GM20000 (cell line): ENCODE results near the gene PACC1.

Experiments
- DNase-seq: peaks from one replicate; pipeline ENCODE4 v3.0.0; 2012; ENCODE audit warnings: low spot score
- TF ChIP-seq, protein P1 (sequence below): IDR thresholded peaks from 2 replicates; pipeline ENCODE4 v1.5.1; 2012; ENCODE audit warnings: mild to moderate bottlenecking, control low read depth; ENCODE audit errors: extremely low read depth, missing control alignments

The PACC1 gene

DNA sequence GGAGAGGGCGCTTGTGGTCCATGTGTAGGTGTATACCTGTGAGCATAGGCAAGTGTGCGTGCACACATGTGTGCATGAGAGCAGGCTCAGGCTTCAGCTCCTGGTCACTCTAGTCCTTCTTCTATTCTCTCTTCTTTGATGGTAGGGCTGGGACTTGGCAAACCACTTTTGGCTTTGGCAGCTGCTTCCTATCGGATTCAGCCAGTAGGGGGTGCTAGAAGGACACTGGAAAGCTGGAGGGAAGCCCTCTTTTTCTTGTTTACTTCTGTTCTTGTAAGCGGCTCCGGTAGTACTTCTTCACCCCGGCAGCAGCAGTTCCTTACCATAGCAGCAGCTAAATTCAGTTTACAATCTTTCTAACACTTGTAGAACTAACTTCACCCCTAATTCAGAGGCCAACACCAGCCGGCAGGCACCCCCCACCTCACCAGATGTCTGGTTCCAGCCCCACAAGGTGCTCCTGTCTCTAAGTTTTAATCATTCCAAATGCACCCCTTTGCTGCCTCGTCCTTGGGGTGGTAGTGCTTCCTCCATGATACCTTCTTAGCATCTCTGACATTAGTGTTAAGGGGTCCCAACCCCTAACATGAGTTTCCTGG lies 43.2 kb upstream of the PACC1 start:
- peak; percentile 66 for DNase-seq
- TF ChIP-seq, protein P1, sequence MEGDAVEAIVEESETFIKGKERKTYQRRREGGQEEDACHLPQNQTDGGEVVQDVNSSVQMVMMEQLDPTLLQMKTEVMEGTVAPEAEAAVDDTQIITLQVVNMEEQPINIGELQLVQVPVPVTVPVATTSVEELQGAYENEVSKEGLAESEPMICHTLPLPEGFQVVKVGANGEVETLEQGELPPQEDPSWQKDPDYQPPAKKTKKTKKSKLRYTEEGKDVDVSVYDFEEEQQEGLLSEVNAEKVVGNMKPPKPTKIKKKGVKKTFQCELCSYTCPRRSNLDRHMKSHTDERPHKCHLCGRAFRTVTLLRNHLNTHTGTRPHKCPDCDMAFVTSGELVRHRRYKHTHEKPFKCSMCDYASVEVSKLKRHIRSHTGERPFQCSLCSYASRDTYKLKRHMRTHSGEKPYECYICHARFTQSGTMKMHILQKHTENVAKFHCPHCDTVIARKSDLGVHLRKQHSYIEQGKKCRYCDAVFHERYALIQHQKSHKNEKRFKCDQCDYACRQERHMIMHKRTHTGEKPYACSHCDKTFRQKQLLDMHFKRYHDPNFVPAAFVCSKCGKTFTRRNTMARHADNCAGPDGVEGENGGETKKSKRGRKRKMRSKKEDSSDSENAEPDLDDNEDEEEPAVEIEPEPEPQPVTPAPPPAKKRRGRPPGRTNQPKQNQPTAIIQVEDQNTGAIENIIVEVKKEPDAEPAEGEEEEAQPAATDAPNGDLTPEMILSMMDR, result peak; percentile 85

DNA sequence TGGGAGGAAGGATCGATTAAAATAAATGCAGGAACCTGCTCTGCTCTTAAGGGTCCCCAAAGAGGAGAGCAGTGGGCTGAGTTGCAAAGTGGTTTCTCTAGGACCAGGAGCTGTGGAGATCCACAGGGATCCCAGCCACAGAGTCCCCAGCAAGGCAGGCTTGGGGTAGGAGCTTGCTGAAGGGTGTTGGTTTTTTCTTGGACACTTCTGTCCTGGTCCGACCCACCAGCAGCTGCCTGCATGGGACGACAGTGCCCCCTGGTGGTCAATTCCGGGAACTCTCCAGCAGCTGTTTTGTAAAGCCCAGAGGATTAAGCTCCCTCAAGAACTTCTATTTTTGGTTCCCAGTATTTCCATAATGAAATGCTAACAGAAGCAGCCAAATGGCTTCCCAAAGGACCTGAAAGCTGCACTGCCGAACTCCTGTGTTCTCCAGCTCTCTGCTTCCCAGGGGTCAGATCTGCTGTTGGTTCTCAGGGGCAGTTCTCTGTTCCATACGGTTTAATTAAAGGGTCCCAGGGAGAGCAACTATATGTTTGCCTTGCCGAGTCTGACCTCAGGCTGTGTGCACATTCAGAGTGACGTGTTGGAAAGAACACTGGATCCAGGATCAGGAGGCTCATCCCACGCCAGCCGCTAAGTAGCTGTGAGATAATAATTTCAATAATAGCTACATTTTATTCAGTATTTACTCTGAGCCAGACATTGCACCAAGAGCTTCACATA lies 41.3 kb upstream of the PACC1 start:
- TF ChIP-seq, protein P1, result peak; percentile 84
- DNase-seq, result peak; percentile 83

DNA sequence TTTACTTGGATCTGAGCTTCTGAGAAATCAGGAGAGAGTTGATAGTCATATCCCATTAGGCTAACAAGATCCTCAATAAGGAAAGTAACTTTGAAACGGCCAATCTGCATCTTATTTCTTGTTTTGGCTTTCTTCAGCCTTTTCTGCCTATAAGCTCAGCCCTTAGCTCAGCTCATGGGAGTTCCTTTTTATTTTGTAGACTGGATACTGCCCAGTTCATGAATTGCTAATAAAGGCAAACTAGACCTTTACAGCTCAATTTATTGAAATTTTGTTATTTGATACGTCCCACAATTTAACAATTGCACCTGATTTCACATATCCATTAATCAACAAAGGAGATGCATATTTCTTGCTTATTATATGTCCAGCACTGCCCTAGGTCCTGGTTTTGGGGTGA lies 40.7 kb upstream of the PACC1 start:
- TF ChIP-seq, protein P1, result no peak
- DNase-seq, result no peak

DNA sequence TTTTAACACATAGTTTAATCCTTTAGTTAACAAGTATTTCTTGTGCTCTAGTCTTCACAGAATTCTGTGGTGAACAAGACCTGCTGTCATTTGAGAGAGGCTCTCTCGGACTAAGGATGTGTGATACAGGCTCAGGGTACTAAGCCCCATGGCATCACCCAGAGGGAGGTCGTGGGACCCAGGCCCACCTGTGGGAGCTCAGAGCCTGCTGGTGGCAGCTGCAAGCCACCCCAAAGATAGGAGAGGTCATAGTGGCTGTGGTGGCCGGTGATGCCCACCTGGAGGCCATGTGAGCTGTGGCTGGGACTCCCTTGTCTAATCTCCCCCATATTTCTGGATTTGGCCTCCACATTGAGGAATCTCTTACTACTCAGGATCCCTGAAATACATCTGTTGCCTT lies 40.1 kb upstream of the PACC1 start:
- TF ChIP-seq, protein P1, result no peak
- DNase-seq, result no peak

DNA sequence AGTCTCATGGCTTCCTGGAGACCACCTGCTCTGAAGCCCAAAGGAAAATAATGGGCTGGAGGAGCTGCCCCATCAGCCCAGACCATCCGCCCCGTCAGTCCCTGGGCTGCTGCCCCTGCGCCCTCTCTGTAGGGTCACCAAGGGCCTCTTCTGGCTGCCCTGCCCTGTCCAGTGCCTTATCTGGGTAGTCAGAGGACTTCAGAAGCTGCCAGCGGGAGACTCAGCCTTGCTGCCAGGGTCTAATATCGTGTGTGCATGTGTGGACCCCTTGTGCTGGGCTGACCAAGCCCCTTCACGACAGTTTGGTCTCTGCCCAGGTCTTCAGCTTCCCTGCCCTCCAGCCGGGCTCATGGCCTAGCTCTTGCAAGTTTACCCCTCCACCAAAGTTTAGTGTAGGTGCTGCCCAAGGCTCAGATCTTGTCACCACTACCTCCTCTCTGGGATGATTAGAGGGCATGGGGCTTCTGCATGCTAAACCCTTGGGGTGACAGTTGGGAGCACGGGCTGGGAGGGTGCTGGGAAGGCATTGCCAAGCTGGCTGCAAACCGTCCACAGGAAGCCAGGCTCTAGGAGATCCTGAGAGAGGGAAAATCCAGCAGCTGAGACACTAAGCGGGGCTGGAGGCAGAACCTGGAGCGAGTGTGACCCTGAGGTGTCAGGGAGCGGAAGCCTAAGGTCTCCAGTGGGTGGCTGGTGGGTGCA lies 38.6 kb upstream of the PACC1 start:
- no peak for DNase-seq
- TF ChIP-seq, protein P1, result no peak

DNA sequence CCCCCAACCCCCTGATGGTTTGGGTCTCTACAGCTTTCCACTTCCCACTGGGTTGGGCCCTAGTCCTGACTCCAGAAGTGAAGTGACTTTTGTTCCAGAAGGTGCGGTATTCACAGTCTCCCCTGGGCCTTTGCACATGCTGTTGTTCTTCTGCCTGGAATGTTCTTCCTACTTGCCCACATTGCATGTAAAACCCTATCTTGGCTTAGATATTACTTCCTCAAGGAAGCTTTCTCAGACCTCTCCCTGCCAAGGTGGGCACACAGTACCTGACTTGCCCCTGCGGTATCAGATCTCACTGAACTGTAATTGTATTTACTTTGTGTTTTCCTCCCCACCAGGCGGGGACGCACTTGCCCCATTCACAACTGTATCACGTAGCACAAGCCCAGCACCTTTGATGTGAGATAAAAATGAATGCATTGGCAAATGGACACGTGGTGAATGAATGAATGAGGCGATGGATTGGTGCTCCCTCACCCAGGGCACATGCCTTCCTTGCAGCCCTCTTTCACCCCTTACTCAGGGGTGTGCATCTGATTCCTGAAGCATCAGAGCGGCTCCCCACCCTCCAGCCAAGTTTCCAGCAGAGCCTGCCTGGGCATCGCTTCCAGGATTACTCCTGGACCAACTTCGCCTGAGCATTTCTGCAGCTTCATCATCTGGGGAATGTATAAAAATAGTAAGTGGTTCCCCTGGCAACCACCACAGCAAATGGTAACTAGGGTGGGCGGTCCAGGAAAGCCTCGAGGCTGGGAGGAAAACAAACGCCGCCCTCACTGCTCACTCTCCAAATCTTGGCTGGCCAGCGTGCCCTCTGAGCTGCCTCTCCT lies 37.9 kb upstream of the PACC1 start:
- TF ChIP-seq, protein P1, result no peak
- DNase-seq, result no peak
